HG02840 (cell line): Measurements from ENCODE around the gene CBX7.

Experiments
- ATAC-seq: cut with Tn5 transposase; IDR thresholded peaks from one replicate; pipeline ENCODE4 v1.9.1; 2021; ENCODE audit warnings: mild to moderate bottlenecking, moderate library complexity, moderate number of reproducible peaks; ENCODE audit not compliant: unreplicated experiment, low FRiP score

CBX7 gene

DNA sequence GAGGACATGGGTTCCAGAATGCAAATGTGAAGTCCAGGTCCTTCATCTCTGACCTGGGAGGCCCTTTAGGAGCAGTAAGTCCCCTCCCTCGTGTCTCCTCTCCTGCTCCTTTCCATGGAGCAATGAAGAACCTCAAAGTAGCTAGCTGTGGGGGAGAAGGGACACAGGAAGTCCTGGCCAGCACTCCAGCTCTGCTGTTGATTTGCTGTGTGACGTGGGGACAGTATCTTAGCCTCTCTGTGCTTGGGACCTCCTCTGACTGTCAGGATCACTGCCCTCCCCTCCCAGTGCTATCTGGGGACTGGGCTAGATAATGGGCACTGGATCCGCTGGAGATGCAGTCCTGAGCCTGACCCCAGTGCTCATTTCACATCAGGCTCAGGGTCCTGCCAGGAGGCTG is 56.5 kb downstream of the CBX7 start:
- no peak for ATAC-seq

DNA sequence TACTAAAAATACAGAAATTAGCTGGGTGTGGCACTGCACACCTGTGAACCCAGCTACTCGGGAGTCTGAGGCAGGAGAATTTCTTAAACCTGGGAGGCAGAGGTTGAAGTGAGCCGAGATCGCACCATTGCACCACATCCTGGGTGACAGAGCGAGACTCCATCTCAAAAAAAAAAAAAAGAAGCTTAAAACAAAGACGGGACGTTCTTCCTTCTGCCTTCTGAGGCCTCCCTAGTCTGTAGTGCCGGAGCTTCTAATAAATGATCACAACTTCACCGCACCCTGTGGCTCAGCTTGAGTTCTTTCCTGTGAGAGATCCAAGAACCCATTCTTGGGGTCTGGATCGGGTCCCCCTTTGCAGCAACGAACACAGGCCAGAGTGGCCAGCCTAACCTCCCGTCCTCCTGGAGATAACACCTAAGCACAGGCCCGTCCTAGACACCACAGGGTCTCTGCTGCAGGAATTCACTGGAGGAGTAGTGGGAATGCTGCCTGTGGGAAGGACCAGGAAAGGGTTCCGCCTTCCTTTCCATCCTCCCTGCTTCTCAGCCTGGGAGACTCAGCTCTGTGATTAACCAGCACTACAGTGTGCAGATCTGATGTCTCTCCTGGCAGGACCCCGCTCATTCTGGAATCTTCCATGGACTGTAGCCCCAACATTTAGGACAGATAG is 57.6 kb downstream of the CBX7 start:
- no peak for ATAC-seq

DNA sequence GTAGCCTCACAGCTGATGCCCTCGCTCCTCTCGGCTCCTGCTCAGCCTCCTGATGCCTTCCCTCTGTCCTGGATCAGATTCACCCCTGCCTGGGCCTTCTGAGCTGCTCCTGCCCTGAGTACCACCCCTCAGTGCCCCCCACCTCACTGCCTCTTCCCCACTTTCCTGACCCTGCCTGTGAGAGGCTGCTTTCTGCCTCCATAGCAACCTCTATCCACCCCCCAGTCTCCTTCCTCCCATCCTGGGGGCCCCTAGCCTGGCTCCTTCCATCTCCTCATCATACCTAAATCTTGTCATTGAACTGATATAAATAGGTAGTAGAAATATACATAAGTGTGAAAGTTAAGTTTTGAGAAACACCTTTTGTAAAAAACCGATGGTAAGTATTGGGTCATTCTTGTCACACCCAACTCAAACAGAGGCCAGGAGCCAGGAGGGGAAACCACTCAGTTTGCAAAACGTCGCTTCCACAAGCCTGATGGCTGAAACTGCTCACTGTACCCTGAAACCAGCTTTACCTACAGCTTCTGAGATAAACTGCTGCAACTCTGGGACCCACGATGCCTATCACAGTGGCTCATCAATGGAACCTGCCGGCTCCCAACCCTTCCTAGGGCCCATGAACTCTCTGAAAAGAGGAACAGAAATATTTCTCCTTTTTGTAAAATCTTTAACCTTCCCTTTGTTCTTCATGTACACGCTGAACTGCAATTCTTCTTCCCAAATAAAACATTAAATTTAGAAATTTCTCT is 60.2 kb downstream of the CBX7 start:
- no peak for ATAC-seq

DNA sequence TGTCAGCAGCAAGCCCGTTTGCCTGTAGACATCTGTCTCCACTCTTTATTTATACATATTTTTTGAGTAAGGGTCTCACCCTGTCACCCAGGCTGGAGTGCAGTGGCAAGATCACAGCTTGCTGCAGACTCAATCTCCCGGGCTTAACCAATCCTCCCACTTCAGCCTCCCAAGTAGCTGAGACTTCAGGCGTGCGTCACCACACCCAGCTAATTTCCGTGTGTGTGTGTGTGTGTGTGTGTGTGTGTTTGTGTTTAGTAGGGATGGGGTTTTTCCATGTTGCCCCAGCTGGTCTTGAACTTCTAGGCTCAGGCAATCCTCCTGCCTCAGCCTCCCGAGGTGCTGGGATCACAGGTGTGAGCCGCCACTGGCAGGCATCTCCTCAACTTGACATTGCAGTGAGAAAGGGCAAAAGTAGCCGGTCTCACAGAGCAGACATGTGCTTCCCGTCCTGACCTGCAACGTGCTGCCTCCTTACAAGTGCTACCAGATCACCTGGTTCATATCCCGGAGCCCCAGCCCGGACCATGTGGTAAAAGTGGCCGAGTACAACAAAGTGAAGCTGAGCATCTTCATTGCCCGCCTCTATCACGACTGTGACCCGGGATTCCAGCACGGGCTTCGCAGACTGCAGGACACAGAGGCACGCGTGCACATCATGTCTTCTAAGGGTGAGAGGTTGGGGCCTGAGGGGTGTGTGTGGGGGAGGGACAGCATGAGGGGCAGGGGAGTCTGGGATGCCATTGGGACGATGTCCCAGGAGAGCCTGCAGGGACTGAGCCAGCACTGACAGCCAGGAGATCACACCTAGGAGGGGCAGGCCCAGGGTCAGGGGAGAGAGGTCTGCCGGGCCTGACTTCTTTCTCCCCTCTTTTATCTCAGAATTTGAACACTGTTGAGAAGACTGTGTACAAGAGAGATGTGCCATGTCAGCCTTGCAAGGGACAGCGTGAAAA is 61.1 kb downstream of the CBX7 start:
- ATAC-seq, result no peak

DNA sequence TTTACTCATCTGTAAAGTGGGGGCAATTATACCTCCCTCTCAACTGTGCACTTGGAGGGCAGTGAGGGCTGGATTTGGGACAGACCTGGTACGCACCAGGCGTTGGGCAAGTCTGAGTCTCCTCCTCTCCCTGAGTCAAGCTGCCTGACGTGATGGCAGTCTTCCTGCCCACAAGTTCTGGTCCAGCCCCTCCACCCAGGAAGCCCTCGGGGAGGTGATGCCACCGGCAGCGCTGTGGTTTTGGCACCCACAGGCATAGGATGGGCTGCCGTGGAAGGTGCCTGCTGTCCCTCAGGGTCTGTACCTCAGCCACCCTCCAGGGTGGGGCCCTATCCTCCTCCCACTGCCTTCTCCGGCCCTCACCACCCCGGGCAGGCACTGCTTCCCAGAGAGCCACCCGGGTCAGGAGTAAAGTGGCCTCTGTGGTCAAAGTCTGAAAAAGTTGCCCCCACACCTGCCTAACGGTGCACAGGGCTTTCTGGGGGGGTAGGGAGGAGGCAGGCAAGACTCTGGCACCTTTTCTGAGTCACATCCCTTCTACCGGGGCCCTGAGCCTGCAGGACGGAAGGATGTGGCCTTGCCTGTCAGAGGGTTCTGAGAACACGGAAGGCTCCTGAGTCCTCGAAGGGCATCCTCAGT is 61.9 kb downstream of the CBX7 start:
- no peak for ATAC-seq

DNA sequence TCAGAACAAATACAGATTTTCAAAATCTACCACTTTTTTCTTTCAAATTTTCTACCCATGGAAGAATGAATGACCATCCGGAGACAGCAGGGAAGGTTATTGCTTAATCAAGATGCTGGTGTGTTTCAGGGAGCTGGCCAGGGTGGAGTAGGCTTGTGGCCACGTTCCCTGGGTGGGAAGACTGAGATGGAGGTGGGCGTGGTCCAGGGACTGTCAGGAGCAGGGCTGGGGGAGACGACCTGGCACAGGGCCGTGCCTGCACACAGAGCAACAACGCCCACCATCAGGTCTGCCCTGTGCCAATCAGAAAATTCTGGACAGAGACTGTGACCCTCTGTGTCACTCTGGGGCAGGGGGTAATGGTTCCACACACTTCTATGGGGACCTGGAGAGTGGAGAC is 62.6 kb downstream of the CBX7 start:
- no peak for ATAC-seq

DNA sequence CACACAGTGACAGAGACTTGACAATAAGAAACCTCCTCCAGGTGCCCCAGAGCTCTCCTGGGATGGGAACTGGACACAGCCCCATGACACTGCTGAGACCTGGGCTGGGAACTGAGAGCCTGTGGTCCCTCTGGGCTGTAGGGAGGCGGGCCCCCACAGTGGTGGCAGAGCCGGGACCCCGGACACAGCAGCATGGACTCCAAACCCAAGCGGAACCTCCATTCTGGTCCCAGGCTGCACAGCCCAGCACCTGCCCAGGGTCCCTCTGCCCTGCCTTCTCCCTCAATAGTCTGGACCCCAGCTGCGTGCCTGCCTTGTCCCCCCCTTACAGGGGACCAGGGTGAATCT is 63.8 kb downstream of the CBX7 start:
- ATAC-seq, result no peak

DNA sequence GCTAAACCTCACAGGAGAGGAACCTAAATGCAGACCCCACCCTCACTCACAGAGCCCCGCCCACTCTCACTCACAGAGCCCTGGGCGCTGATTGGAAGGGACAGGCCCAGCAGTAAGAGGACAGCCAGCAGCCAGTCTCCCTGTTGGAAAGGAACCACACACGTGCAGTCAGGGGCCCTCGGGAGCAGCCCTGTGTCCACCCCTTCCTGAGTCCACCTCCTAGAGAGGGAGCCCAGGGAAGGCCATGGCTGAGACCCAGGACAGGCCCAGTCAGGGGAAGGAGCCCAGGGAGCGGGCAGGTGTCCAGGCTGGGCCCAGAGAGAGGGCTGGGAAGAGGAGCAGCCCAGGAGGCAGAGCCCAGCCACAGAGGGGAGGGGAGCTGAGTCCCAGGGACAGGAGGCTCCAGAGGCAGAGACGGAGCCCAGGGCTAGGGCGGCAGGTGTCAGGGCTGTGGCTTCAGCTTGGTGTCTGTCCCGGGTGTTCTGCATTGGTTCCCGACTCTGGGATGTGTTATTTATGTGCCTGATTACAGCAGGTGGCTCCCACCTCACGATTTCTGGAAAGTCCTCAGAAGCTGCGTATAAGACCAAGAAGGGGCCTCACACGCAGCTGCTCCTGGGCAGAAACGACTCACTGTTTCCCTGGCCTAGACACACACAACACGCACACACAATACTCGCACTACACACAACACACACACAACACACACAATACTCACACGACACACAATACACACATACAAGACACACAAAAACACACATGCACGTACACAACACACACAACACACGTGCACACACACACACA is 64.4 kb downstream of the CBX7 start:
- ATAC-seq, result no peak

DNA sequence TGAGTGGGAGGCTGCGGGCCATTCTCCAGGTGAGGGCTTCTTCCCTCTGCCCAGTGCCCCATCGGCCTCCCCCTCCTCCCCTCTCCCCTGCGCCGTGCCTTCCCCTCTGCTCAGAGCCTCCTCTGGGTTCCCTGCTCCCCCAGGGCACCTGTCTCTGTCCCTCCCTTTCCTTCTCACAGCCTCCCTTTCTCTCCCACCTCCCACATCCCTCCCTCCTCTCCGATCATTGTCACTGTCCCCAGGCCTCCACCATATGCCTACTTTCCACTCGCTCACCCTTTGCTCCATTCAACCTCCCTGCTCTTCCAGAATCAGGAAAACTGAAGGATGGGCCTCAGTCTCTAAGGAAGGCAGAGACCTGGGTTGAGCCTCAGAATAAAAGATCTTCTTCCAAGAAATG is 65.4 kb downstream of the CBX7 start:
- ATAC-seq, result no peak

DNA sequence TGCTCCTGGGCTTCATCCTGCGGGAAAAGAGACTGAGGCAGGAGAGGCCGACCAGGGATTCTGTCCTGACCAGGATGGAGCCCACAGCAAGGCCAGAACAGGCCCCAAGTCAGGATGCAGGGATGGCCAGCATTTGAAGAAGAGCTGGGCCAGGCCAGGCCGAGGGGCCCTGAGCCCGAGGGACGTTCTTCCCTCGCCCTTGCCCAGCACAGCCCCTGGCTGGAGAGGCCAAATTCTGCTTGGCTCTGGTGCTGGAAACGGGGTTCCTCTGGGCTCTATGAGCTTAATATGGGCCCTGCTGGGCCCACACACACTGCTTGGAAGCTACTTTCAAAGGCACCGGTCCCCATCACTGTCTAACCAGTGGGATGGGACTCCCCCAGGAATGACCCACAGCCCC is 67.8 kb downstream of the CBX7 start:
- no peak for ATAC-seq

DNA sequence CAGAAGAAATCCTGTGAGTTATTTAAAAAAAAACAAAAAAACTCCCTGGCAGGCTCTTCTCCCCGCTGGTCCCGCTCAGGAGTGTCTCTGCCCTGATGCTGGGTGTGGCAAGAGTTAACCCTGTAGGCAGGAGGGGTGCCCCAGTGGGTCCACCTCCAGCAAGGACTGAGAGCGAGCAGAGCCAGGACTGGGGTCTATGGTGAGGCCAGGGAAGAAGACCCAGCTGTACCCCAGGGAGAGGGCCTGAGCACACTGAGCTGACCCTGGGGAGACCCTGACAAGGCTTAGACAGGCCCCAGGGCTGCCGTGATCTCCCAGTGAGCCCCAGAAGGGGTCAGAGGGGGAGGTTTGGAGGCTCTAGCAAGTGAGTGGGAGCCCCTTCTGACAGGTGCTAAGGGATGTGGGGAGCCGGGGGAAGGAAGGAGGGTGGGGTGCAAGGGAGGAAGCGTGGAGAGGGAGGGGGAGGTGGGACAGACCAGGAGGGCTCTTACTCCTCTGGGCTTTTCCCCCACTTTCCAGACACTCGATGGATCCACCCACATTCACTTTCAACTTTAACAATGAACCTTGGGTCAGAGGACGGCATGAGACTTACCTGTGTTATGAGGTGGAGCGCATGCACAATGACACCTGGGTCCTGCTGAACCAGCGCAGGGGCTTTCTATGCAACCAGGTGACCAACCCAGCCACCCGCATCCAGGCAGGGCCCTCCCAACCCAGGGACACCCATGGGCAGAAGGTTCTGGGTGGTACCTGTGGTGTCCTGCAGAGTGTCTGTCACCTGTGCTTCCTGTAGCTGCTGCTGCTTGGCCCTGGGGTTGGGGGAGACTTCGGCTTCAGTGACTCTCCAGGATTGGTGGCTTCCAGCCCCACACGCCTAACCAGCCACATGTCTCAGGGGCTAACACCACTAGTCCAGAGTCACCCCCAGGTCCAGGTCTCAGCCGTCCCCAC is 69.0 kb downstream of the CBX7 start:
- no peak for ATAC-seq

DNA sequence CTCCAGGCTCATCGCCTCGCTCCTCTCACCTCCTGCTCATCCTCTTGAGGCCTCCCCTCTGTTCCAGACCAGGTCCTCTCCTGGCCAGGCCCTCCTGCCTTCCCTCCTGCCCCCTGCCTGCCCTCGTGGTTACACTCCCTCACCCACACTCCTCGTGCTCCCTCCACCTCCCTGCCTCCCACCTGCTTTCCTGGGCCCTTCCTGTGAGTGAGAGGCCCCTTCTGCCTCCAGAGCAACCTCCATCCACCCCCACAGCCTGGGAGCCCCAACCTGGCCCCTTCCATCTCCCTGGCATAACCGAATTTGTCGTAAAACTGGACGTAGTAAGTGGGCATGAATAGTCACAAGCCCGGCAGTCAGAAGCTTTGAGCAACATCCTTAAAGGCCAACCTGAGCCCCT is 70.9 kb downstream of the CBX7 start:
- ATAC-seq, result no peak

DNA sequence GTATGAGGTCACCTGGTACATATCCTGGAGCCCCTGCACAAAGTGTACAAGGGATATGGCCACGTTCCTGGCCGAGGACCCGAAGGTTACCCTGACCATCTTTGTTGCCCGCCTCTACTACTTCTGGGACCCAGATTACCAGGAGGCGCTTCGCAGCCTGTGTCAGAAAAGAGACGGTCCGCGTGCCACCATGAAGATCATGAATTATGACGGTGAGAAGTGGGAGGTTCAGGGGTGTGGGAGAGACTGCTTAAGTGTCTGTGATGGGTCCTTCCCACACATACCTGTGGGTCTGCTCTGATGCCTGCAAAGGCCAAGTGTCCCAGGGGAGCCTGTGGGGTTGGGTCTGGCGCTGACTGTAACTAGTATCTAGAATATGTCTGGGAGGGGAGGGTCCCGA is 71.5 kb downstream of the CBX7 start:
- no peak for ATAC-seq
